ENCODE data around the gene AKT1.

GRCh38 chr14:104792101-104792884, 3.3 kb downstream of the AKT1 start:
- TF ChIP-seq POLR2A (IDR thresholded peaks at IDR 0.05) (no peak), CTCF (IDR thresholded peaks at IDR 0.05) (no peak)
